GM12891 (cell line): Measurements from ENCODE around the gene B4GALT7.
A peak's percentile ranks its signal among the peaks of the same experiment; 100 is the strongest.

ENCODE experiments used
- POLR2A ChIP-seq: IDR thresholded peaks from 2 replicates; pipeline ENCODE4 v1.6.1; 2011; ENCODE audit warnings: low read depth, low read length, control low read depth
- POLR2AphosphoS5 ChIP-seq: IDR thresholded peaks from 2 replicates; pipeline ENCODE4 v1.6.1; 2011; ENCODE audit warnings: low read depth, low read length, control low read depth

DNA sequence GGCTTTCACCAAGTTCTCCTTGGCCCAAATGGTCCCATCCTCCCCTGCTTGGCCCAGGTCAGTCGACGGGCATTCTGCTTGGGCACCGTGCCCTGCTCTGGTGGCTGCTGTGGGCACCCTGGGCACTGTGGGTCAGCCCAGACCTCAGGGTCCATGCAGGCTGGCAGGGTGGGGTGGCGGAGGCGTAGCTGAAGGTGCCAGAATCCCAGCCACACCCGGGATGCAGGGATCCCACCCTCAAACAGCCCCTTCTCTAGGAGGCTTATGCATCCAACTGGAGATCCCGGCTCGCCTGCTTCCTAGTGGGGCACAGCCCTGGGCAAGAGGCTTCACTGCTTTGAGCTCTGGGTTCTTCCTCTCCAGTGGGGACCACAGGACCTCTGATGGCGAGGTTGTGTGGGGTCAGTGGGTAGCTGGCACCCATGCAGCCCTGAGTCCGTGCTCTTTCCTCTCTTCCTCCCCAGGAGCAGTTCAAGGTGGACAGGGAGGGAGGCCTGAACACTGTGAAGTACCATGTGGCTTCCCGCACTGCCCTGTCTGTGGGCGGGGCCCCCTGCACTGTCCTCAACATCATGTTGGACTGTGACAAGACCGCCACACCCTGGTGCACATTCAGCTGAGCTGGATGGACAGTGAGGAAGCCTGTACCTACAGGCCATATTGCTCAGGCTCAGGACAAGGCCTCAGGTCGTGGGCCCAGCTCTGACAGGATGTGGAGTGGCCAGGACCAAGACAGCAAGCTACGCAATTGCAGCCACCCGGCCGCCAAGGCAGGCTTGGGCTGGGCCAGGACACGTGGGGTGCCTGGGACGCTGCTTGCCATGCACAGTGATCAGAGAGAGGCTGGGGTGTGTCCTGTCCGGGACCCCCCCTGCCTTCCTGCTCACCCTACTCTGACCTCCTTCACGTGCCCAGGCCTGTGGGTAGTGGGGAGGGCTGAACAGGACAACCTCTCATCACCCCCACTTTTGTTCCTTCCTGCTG is 9.4 kb downstream of the B4GALT7 start:
- TF ChIP-seq POLR2A = no peak
- peak; percentile 20; the same call in 1 of the 2 replicates for TF ChIP-seq POLR2AphosphoS5
